Endodermal cell (in vitro differentiated cells): ENCODE measurements around the gene LGALS9C. TPM values are rescaled to one million over a fixed set of nuclear protein-coding genes. Genes with fewer than 3 reads are reported as not detected.
"Not testable (repeated sequence)": the region's sequence is repeated elsewhere in the genome, so short reads cannot be mapped to it uniquely, and the experiment has no call there.

Experiments
- DNase-seq: peaks from one replicate; pipeline ENCODE4 v3.0.0-alpha.2; 2017
- H3K27ac ChIP-seq: 2 replicates; pipeline ENCODE4 v1.5.1; 2013; ENCODE audit warnings: mild to moderate bottlenecking, low read depth, low read length, moderate library complexity
- H3K27me3 ChIP-seq: 2 replicates; pipeline ENCODE4 v1.6.1; 2013; ENCODE audit warnings: mild to moderate bottlenecking, low read length, moderate library complexity; ENCODE audit not compliant: insufficient read depth, control insufficient read depth, poor library complexity, severe bottlenecking
- H3K36me3 ChIP-seq: 2 replicates; pipeline ENCODE4 v1.7.0; 2013; ENCODE audit warnings: mild to moderate bottlenecking, low read length, moderate library complexity; ENCODE audit not compliant: control insufficient read depth, insufficient read depth
- H3K4me1 ChIP-seq: one replicate; pipeline ENCODE4 v1.7.0; 2013; ENCODE audit warnings: low read length; ENCODE audit not compliant: control insufficient read depth, insufficient read depth
- H3K4me3 ChIP-seq: 2 replicates; pipeline ENCODE4 v1.5.1; 2013; ENCODE audit warnings: mild to moderate bottlenecking, low read length, moderate library complexity
- H3K9ac ChIP-seq: 2 replicates; pipeline ENCODE4 v1.6.1; 2013; ENCODE audit warnings: mild to moderate bottlenecking, low read length, moderate library complexity; ENCODE audit not compliant: poor library complexity, severe bottlenecking; ENCODE audit errors: extremely low read depth
- H3K9me3 ChIP-seq: 2 replicates; pipeline ENCODE4 v1.6.1; 2013; ENCODE audit warnings: mild to moderate bottlenecking, low read length, moderate library complexity; ENCODE audit not compliant: control insufficient read depth
- H3K27ac Mint-ChIP-seq: 2 replicates; pipeline ENCODE4 v1.8.0; 2020; ENCODE audit warnings: mixed read lengths
- H3K27me3 Mint-ChIP-seq: 2 replicates; pipeline ENCODE4 v1.8.0; 2021; ENCODE audit warnings: mild to moderate bottlenecking, mixed read lengths; ENCODE audit not compliant: insufficient read depth
- H3K36me3 Mint-ChIP-seq: 2 replicates; pipeline ENCODE4 v1.8.0; 2020; ENCODE audit warnings: low read depth, mixed read lengths
- H3K4me1 Mint-ChIP-seq: 2 replicates; pipeline ENCODE4 v1.8.0; 2020; ENCODE audit warnings: mixed read lengths
- H3K4me3 Mint-ChIP-seq: 2 replicates; pipeline ENCODE4 v1.8.0; 2020; ENCODE audit warnings: mild to moderate bottlenecking, moderate library complexity, mixed read lengths
- H3K9me3 Mint-ChIP-seq: 2 replicates; pipeline ENCODE4 v1.8.0; 2020; ENCODE audit warnings: mild to moderate bottlenecking, mixed read lengths
- WGBS, 2 experiments: methylation state at CpG; one replicate each; pipeline versions ENCODE4 v1.1.5 to v1.1.7; 2013; ENCODE audit warnings: missing lambda C conversion rate in 2 of 2, mixed read lengths in 1 of 2; ENCODE audit not compliant: insufficient coverage in 1 of 2, insufficient read length in 1 of 2; 5-methylcytosine and 5-hydroxymethylcytosine counted together
- total RNA-seq, 2 donors: library from RNA; stranded (reverse); fragmentation: NEBNext Ultra II Directional in 1 of 2; extraction: Animal tissue kit (Norgen Biotek cat#: 25700) in 1 of 2; gene quantifications; 2 replicates in 1 of 2; 3 replicates in 1 of 2; pipeline ENCODE4 v1.2.1, GENCODE V29; 2021
- TF ChIP-seq, protein P1 (sequence below): fragments of 200-600 bp; sonication (generic); conservative IDR thresholded peaks from 2 replicates; pipeline ENCODE4 v1.5.0; 2021; ENCODE audit warnings: antibody characterized with exemption, mild to moderate bottlenecking

Gene LGALS9C
- total RNA-seq, 2 donors from 2014 or later: not detected

DNA sequence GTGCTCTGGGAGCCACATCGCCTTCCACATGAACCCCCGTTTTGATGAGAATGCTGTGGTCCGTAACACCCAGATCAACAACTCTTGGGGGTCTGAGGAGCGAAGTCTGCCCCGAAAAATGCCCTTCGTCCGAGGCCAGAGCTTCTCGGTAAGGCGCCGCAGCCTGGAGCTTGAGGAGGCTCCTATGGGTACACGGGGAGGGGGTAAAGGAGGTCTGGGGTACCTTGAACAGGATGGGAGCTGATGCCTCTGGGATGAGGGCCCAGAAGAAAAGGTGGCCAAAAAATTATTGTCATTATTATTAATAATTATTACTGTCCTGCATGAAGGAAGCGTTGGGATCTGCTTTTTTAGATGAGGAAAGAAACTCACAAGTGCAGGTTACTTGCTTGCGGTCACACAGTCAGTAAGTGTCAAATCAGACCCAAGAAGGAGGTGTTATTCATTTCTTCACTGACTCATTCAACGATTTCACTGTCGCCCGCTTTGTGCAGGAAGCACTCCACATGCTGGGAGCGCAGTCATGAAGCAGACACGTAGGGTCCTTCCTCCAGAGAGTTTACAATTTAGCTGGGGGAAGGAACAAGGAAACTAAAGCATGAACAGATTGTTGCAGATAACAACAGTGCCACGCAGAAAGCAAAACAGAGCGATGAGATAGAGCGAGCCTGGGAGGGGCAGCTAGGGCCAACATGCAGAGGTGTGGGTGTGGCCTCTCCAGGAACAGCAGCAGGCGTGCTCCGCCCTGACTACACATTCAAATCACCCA lies 16.3 kb downstream of the LGALS9C start:
- not testable (repeated sequence) for H3K9ac ChIP-seq, H3K4me1 ChIP-seq, H3K27me3 Mint-ChIP-seq, H3K27me3 ChIP-seq, H3K4me3 Mint-ChIP-seq, H3K36me3 ChIP-seq, H3K4me3 ChIP-seq, H3K9me3 ChIP-seq, DNase-seq, H3K4me1 Mint-ChIP-seq, H3K9me3 Mint-ChIP-seq, H3K27ac Mint-ChIP-seq, H3K27ac ChIP-seq, H3K36me3 Mint-ChIP-seq
- WGBS, 2 experiments: 88% methylated on average over 6 of the region's 23 CpGs; no CpG with 5 or more reads in 1 of the 2 experiments

DNA sequence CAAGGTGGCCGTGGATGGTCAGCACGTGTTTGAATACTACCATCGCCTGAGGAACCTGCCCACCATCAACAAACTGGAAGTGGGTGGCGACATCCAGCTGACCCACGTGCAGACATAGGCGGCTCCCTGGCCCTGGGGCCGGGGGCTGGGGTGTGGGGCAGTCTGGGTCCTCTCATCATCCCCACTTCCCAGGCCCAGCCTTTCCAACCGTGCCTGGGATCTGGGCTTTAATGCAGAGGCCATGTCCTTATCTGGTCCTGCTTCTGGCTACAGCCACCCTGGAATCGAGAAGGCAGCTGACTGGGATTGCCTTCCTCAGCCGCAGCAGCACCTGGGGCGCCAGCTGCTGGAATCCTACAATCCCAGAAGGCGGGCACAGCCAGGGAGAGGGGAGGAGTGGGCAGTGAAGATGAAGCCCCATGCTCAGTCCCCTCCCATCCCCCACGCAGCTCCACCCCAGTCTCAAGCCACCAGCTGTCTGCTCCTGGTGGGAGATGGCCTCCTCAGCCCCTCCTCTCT lies 17.7 kb downstream of the LGALS9C start:
- peak; percentile 45 for DNase-seq
- H3K36me3 ChIP-seq, H3K4me1 Mint-ChIP-seq, H3K27ac Mint-ChIP-seq, H3K4me1 ChIP-seq, H3K27ac ChIP-seq, H3K27me3 ChIP-seq, H3K4me3 Mint-ChIP-seq, H3K9me3 Mint-ChIP-seq, H3K36me3 Mint-ChIP-seq, H3K27me3 Mint-ChIP-seq, H3K4me3 ChIP-seq, H3K9me3 ChIP-seq, H3K9ac ChIP-seq: not testable (repeated sequence)
- 75% methylated on average over 5 of the region's 13 CpGs; no CpG with 5 or more reads in 1 of the 2 experiments for WGBS, 2 experiments

GRCh38 chr17:18497044-18497443 lies 20.5 kb downstream of the LGALS9C start:
- H3K27ac ChIP-seq, H3K27me3 Mint-ChIP-seq, H3K36me3 Mint-ChIP-seq, H3K4me1 Mint-ChIP-seq, H3K27ac Mint-ChIP-seq, H3K27me3 ChIP-seq, H3K9me3 ChIP-seq, H3K4me3 Mint-ChIP-seq, H3K9me3 Mint-ChIP-seq, H3K9ac ChIP-seq, H3K36me3 ChIP-seq, H3K4me1 ChIP-seq, H3K4me3 ChIP-seq: not testable (repeated sequence)
- DNase-seq: peak; percentile 20
- 80 to 88% methylated on average over 2 to 6 of the region's 6 CpGs for WGBS, 2 experiments
- TF ChIP-seq, protein P1, sequence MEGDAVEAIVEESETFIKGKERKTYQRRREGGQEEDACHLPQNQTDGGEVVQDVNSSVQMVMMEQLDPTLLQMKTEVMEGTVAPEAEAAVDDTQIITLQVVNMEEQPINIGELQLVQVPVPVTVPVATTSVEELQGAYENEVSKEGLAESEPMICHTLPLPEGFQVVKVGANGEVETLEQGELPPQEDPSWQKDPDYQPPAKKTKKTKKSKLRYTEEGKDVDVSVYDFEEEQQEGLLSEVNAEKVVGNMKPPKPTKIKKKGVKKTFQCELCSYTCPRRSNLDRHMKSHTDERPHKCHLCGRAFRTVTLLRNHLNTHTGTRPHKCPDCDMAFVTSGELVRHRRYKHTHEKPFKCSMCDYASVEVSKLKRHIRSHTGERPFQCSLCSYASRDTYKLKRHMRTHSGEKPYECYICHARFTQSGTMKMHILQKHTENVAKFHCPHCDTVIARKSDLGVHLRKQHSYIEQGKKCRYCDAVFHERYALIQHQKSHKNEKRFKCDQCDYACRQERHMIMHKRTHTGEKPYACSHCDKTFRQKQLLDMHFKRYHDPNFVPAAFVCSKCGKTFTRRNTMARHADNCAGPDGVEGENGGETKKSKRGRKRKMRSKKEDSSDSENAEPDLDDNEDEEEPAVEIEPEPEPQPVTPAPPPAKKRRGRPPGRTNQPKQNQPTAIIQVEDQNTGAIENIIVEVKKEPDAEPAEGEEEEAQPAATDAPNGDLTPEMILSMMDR: peak; percentile 60

DNA sequence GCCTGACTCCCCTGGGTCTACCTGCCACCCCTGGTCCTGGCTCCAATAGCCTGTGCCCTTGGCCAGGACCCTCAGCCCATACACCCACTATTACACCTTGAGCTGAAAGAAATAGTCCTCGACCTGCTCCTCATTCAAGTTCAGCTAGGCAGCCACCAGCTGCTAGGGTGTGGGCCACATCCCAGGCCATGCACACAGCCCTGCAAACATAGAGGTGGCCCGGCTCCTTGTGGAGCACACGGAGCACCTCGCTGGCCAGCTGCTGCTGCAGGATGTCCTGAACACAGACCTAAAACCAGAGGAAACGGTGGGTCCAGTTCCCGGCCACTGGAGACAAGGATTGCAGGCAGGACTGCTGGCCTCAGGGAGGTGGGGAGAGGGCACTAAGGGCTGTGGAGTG lies 22.5 kb downstream of the LGALS9C start:
- not testable (repeated sequence) for H3K4me3 Mint-ChIP-seq, H3K27me3 Mint-ChIP-seq, H3K36me3 Mint-ChIP-seq, H3K27me3 ChIP-seq, H3K27ac ChIP-seq, H3K4me1 ChIP-seq, H3K4me3 ChIP-seq, H3K9ac ChIP-seq, H3K9me3 ChIP-seq, H3K36me3 ChIP-seq, H3K27ac Mint-ChIP-seq, H3K9me3 Mint-ChIP-seq, H3K4me1 Mint-ChIP-seq, DNase-seq
- 87% methylated on average over 2 of the region's 6 CpGs; no CpG with 5 or more reads in 1 of the 2 experiments for WGBS, 2 experiments

DNA sequence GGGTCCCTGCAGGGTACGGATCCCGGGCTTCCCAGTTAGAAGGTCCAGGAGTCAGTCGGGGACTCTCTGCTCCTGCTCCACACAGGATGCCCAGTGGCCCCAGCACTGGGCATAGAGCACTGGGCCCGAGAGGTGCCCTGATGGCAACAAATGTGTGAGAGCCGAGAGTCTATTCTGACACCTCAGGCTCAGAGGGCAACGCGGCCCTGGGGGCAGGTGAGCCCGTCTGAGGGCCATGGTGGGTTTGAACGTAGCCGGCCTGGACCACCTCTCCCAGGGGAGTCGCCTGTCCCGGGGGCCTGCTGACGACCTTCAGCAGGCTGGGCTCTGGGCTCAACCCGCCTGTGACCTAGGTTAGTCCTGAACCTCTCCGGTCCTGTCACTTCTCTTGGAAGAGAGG lies 23.2 kb downstream of the LGALS9C start:
- H3K36me3 Mint-ChIP-seq, H3K27ac Mint-ChIP-seq, H3K27me3 ChIP-seq, H3K27ac ChIP-seq, H3K4me1 Mint-ChIP-seq, H3K9me3 ChIP-seq, H3K9me3 Mint-ChIP-seq, H3K27me3 Mint-ChIP-seq, H3K36me3 ChIP-seq, H3K9ac ChIP-seq, H3K4me3 Mint-ChIP-seq, H3K4me1 ChIP-seq, H3K4me3 ChIP-seq: not testable (repeated sequence)
- peak; percentile 8 for DNase-seq
- WGBS, 2 experiments: 92% methylated on average over 10 of the region's 15 CpGs; no CpG with 5 or more reads in 1 of the 2 experiments

DNA sequence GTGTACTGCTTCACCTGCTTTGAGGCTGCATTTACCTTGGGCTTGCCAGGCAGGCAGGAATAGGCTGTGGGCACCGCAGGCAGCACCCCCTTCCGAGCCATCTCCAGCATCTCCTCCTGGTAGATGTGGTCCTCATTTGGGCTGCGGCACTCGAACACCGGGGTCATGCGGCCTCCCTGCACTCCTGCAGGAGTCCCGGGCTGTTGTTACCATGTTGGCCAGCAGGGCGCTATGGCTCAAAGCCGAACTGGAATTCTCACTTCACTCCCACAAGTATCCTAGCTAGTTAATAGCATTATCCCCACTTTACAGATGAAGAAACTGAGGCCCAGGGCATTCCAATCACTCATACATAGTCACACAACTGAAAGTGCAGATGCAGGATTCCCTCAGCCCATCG lies 23.7 kb downstream of the LGALS9C start:
- DNase-seq: not testable (repeated sequence)

More for the DNA sequence above, 23.7 kb downstream of the LGALS9C start:
- not testable (repeated sequence) for H3K4me3 ChIP-seq, H3K9me3 ChIP-seq, H3K27ac ChIP-seq, H3K27me3 ChIP-seq, H3K36me3 Mint-ChIP-seq, H3K4me3 Mint-ChIP-seq, H3K4me1 ChIP-seq, H3K27ac Mint-ChIP-seq, H3K27me3 Mint-ChIP-seq, H3K9ac ChIP-seq, H3K36me3 ChIP-seq, H3K9me3 Mint-ChIP-seq, H3K4me1 Mint-ChIP-seq
- no CpG with 5 or more reads among the region's 10 CpGs for WGBS, 2 experiments
